Body of pancreas (tissue), 4 donors: ENCODE measurements around the gene HNRNPL.

Experiments
- CTCF ChIP-seq, 7 experiments: fragments of 450-650 bp in 4 of 7; fragments of 200-600 bp in 3 of 7; sonication (generic) in 3 of 7; IDR thresholded peaks; one replicate each; pipeline ENCODE4 v1.5.1; 2016 to 2019; ENCODE audit warnings: antibody characterized with exemption in 7 of 7
- POLR2A ChIP-seq, 3 donors: fragments of 450-650 bp; IDR thresholded peaks; one replicate each; pipeline ENCODE4 v1.6.1; 2016; ENCODE audit warnings: antibody characterized with exemption in 3 of 3, mild to moderate bottlenecking in 2 of 3

- TF ChIP-seq CTCF (IDR thresholded peaks at IDR 0.05) = no peak
- TF ChIP-seq POLR2A (IDR thresholded peaks at IDR 0.05) = no peak
These were observed 46.2 kb downstream of the HNRNPL start for GRCh38 chr19:38803543-38803942.
